Right renal cortex interstitium (tissue), 3 donors: Measurements from ENCODE around the gene KCNH2. TPM values are rescaled to one million over a fixed set of nuclear protein-coding genes. Genes with fewer than 3 reads are reported as not detected.
A peak's percentile ranks its signal among the peaks of the same experiment; 100 is the strongest.
"Not testable (repeated sequence)": the region's sequence is repeated elsewhere in the genome, so short reads cannot be mapped to it uniquely, and the experiment has no call there.

Experiments
- DNase-seq, 3 donors: peaks; one replicate each; pipeline ENCODE4 v3.0.0-alpha.2; 2013; ENCODE audit warnings: low read depth in 3 of 3, low spot score in 2 of 3
- polyA plus RNA-seq, 3 donors: library from polyadenylated mRNA; unstranded; fragments of 120-200 nt; gene quantifications; one replicate each; pipeline ENCODE4 v1.2.1, GENCODE V29; 2013; ENCODE audit not compliant: insufficient read length in 3 of 3

KCNH2 gene
- polyA plus RNA-seq, 3 donors, result 13.2 to 14.6 (median 14.1) TPM

- no peak for DNase-seq
Observed at GRCh38 chr7:150916670-150917069, 61.5 kb downstream of the KCNH2 start.

DNA sequence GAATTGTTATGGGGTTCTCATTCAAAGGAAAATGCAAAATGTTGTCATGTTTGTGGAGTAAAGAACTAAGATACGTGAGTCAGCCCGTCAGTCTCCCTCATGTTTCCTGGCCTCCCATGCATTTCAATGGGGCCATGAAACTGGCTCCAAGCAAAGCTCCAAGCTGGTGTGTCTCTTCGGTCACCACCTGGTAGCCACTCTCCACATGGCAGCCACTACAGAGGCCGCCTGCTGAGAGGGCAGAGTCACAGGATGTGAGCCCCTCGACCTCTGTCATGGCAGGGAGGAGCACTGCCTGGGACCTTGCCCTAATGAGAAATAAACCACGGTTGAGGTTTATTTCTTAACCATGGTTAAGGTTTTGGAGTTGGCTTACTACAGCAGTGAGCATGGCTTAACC, 63.2 kb downstream of the KCNH2 start:
- DNase-seq, result no peak

GRCh38 chr7:150914196-150914595, 63.9 kb downstream of the KCNH2 start:
- no peak for DNase-seq

GRCh38 chr7:150912427-150912826, 65.7 kb downstream of the KCNH2 start:
- DNase-seq, result no peak

- DNase-seq, result no peak
Observed at GRCh38 chr7:150911590-150912267, 66.4 kb downstream of the KCNH2 start.

- DNase-seq, result no peak
Observed at GRCh38 chr7:150910996-150911422, 67.1 kb downstream of the KCNH2 start.

- DNase-seq, result not testable (repeated sequence)
Observed at GRCh38 chr7:150910305-150910995, 67.7 kb downstream of the KCNH2 start.

DNA sequence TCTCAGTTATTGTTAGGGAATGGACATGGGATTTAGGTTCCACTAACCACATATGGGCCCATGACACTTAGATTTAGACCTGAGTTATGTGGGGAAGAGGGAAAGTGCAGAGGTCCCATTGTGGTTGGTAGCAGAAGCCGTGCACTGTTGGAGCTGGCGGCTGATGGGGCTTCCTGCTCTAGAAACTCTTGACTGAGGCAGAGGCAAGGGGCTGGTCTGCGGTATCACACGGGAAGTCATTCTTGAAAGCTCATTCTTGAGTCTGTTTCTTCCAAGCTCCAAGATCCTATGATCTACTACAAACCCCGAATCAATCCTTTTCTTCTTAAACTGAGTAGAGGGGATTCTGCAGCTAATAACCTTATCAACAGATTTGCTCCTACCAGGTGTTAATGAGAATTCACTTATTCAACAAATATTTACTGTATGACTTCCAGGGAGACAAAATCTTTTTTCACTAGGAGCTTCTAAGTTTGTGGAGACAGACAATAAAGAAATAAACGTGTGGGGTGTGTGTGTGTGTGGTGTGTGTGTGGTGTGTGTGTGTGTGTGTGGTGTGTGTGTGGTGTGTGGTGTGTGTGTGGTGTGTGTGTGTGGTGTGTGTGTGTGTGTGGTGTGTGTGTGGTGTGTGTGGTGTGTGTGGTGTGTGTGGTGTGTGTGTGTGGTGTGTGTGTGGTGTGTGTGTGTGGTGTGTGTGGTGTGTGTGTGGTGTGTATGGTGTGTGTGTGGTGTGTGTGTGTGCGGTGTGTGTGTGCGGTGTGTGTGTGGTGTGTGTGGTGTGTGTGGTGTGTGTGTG, 68.7 kb downstream of the KCNH2 start:
- DNase-seq, result no peak

- DNase-seq, result no peak
Observed at GRCh38 chr7:150908173-150908572, 69.9 kb downstream of the KCNH2 start.

- DNase-seq, result no peak
Observed at GRCh38 chr7:150904011-150904909, 73.9 kb downstream of the KCNH2 start.

DNA sequence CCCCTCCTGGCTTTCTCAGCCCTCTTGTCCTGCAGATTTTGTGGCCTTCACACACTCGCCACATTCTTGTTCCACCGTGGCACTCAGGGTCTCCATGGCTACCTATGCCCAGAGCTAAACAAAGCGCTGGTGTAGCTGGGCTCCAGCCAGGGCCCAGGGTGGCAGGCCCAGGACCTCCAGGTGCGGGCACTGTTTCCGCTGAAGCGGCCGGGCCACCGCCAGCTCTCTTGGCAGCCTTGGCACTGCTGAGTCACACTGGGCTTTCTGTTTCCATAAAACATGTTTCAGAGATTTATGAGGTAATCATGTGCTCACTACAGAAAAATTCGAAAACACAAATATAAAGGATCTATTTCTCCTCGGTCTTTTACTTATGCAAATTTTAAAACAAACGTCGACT, 74.5 kb downstream of the KCNH2 start:
- no peak for DNase-seq

GRCh38 chr7:150902078-150903033, 75.8 kb downstream of the KCNH2 start:
- no peak for DNase-seq

DNA sequence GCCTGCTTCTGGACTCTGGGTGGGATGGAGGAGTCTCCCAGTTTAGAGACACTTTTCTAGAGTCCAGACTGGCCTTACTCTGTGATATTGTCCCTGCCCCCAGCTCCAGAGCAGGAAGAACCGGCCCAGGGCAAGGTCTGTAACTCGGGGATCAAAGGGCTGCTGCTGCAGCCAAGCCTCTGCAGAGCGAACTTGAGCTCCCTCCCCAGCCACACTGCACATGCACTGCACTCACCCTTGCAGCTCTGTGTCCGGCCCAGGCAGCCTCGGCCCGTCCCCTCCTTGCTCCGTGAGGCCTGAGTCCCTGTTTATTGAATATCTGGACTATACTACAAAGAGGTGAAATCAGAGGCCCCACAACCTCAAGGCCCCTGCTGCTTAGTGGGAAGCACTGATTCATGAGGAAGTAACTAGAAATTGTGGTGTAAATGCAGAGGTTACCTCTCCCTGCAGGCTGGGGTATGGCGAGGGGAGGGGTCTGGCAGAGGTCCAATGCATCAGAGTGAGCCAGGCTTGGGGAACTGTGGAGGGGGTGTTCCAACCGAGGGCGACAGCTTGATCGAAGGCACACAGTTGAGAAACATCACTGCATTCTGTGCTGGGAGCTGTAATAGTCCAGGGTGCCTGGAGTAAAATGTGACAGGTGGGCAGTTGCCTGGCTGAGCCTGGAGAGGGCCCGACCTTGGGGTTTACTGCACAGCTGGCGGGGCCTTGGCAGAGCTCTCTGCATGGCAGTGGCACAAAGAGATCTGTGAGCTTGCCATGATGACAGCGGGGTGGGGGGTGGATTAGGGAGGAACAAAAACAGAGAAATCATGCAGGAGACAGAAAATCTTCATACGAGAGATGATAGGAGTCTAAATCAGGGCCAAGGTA, 76.7 kb downstream of the KCNH2 start:
- DNase-seq, result no peak

DNA sequence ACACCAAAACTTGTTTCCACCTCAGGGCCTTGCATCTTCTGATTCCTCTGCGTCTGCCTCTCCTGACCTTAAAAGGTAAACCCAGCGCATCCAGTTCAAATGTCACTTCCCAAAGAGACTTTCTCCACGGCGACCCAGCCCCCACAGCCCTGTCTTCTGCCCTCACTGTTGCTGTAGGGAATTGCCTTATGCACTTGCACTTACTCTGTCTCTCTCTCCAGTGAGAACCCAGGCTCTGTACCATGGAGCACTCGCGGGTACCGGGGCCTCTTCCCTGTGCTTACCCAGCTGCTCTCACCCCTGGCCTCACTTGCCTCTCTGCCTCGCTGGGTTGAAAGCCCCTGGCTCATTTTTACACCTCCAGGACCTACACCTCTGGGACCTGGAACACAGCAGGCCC, 77.4 kb downstream of the KCNH2 start:
- no peak for DNase-seq

GRCh38 chr7:150898475-150899011, 79.6 kb downstream of the KCNH2 start:
- DNase-seq, result peak in 2 of 3 donors; percentile 37 to 57

GRCh38 chr7:150897502-150898474, 80.3 kb downstream of the KCNH2 start:
- DNase-seq, result no peak
